ENCODE measurements around the gene OTOP2. TPM values are rescaled to one million over a fixed set of nuclear protein-coding genes. Genes with fewer than 3 reads are reported as not detected.
A peak's percentile ranks its signal among the peaks of the same experiment; 100 is the strongest.

The OTOP2 gene
- total and polyA plus RNA-seq, 4 donors = 0.25 TPM; not detected in 3

- Histone ChIP-seq H3K9me3 (ENCODE audit: control insufficient read depth, low read length) (no peaks in the 10 kb centered on the region), H3K27ac (ENCODE audit: low read depth in 1 of 2, low read length in 2 of 2) (no peak overlapping the region), H3K27me3 (ENCODE audit: control insufficient read depth in 1 of 2, insufficient read depth in 2 of 2, low read length in 1 of 2) (no peaks in the 10 kb centered on the region), H3K4me1 (ENCODE audit: control insufficient read depth in 1 of 2, insufficient read depth in 2 of 2, low read length in 2 of 2) (no peaks in the 10 kb centered on the region), H3K4me3 (ENCODE audit: low read length in 2 of 2) (no peak overlapping the region), H3K36me3 (ENCODE audit: control insufficient read depth in 1 of 2, insufficient read depth in 2 of 2, low read length in 1 of 2) (no peaks in the 10 kb centered on the region)
- intact Hi-C loops (cut with DNase I) = no loop called here
- WGBS, 2 donors = 53 to 56% methylated on average over 3 of the region's 3 CpGs
- DNase-seq (no peak), ATAC-seq (ENCODE audit: low FRiP score) (no peak)
These were observed 11.0 kb downstream of the OTOP2 start for GRCh38 chr17:74935048-74935447.

GRCh38 chr17:74935585-74936469 lies 11.8 kb downstream of the OTOP2 start, which contains the start of gene OTOP3:
TSS of gene OTOP3 (plus strand) at chr17:74935898. CDS start at chr17:74935922, 24 bp downstream.
- ATAC-seq (ENCODE audit: low FRiP score) (peak; percentile 34), DNase-seq (no peak)
- no peaks in the 10 kb centered on the region for H3K4me1 ChIP-seq (ENCODE audit: control insufficient read depth in 1 of 2, insufficient read depth in 2 of 2, low read length in 2 of 2)
- no peak within 1 kb of the TSS for H3K27ac ChIP-seq (ENCODE audit: low read depth in 1 of 2, low read length in 2 of 2)
- no peaks in the 10 kb centered on the region for H3K36me3 ChIP-seq (ENCODE audit: control insufficient read depth in 1 of 2, insufficient read depth in 2 of 2, low read length in 1 of 2)
- 2 to 3% methylated on average over 72 to 78 of the region's 78 CpGs for WGBS, 2 donors
- intact Hi-C loops (cut with DNase I) = no loop called here
- H3K27me3 ChIP-seq (ENCODE audit: control insufficient read depth in 1 of 2, insufficient read depth in 2 of 2, low read length in 1 of 2) = no peaks in the 10 kb centered on the region
- no peaks in the 10 kb centered on the region for H3K9me3 ChIP-seq (ENCODE audit: control insufficient read depth, low read length)
- no peak within 1 kb of the TSS for H3K4me3 ChIP-seq (ENCODE audit: low read length in 2 of 2)

GRCh38 chr17:74936470-74936799 lies 12.4 kb downstream of the OTOP2 start:
- peak; percentile 23 for ATAC-seq (ENCODE audit: low FRiP score)
- 14 to 15% methylated on average over 12 of the region's 12 CpGs for WGBS, 2 donors
- Histone ChIP-seq H3K27me3 (ENCODE audit: control insufficient read depth in 1 of 2, insufficient read depth in 2 of 2, low read length in 1 of 2) (no peaks in the 10 kb centered on the region), H3K4me3 (ENCODE audit: low read length in 2 of 2) (no peak overlapping the region), H3K27ac (ENCODE audit: low read depth in 1 of 2, low read length in 2 of 2) (no peak overlapping the region), H3K36me3 (ENCODE audit: control insufficient read depth in 1 of 2, insufficient read depth in 2 of 2, low read length in 1 of 2) (no peaks in the 10 kb centered on the region), H3K4me1 (ENCODE audit: control insufficient read depth in 1 of 2, insufficient read depth in 2 of 2, low read length in 2 of 2) (no peaks in the 10 kb centered on the region), H3K9me3 (ENCODE audit: control insufficient read depth, low read length) (no peaks in the 10 kb centered on the region)
- intact Hi-C loops (cut with DNase I) = no loop called here
- no peak for DNase-seq

- Histone ChIP-seq H3K36me3 (ENCODE audit: control insufficient read depth in 1 of 2, insufficient read depth in 2 of 2, low read length in 1 of 2) (no peaks in the 10 kb centered on the region), H3K9me3 (ENCODE audit: control insufficient read depth, low read length) (no peaks in the 10 kb centered on the region), H3K27me3 (ENCODE audit: control insufficient read depth in 1 of 2, insufficient read depth in 2 of 2, low read length in 1 of 2) (no peaks in the 10 kb centered on the region), H3K27ac (ENCODE audit: low read depth in 1 of 2, low read length in 2 of 2) (no peak overlapping the region), H3K4me3 (ENCODE audit: low read length in 2 of 2) (no peak overlapping the region), H3K4me1 (ENCODE audit: control insufficient read depth in 1 of 2, insufficient read depth in 2 of 2, low read length in 2 of 2) (no peaks in the 10 kb centered on the region)
- DNase-seq (no peak), ATAC-seq (ENCODE audit: low FRiP score) (no peak)
- WGBS, 2 donors = 47% methylated on average over 11 of the region's 11 CpGs
- intact Hi-C loops (cut with DNase I) = no loop called here
These were observed 13.3 kb downstream of the OTOP2 start for GRCh38 chr17:74937064-74938051.

GRCh38 chr17:74938194-74938950 lies 14.3 kb downstream of the OTOP2 start:
- Histone ChIP-seq H3K27ac (ENCODE audit: low read depth in 1 of 2, low read length in 2 of 2) (no peak overlapping the region), H3K9me3 (ENCODE audit: control insufficient read depth, low read length) (no peaks in the 10 kb centered on the region), H3K27me3 (ENCODE audit: control insufficient read depth in 1 of 2, insufficient read depth in 2 of 2, low read length in 1 of 2) (no peaks in the 10 kb centered on the region), H3K4me1 (ENCODE audit: control insufficient read depth in 1 of 2, insufficient read depth in 2 of 2, low read length in 2 of 2) (no peaks in the 10 kb centered on the region), H3K4me3 (ENCODE audit: low read length in 2 of 2) (no peak overlapping the region), H3K36me3 (ENCODE audit: control insufficient read depth in 1 of 2, insufficient read depth in 2 of 2, low read length in 1 of 2) (no peaks in the 10 kb centered on the region)
- intact Hi-C loops (cut with DNase I) = no loop called here
- 52 to 61% methylated on average over 8 of the region's 8 CpGs for WGBS, 2 donors
- ATAC-seq (ENCODE audit: low FRiP score) (no peak), DNase-seq (no peak)

- no peak for DNase-seq
- ATAC-seq (ENCODE audit: low FRiP score) = no peak
- WGBS, 2 donors = 48 to 49% methylated on average over 8 of the region's 8 CpGs
- Histone ChIP-seq H3K27ac (ENCODE audit: low read depth in 1 of 2, low read length in 2 of 2) (no peak overlapping the region), H3K9me3 (ENCODE audit: control insufficient read depth, low read length) (no peaks in the 10 kb centered on the region), H3K4me3 (ENCODE audit: low read length in 2 of 2) (no peak overlapping the region), H3K4me1 (ENCODE audit: control insufficient read depth in 1 of 2, insufficient read depth in 2 of 2, low read length in 2 of 2) (no peaks in the 10 kb centered on the region), H3K36me3 (ENCODE audit: control insufficient read depth in 1 of 2, insufficient read depth in 2 of 2, low read length in 1 of 2) (no peaks in the 10 kb centered on the region), H3K27me3 (ENCODE audit: control insufficient read depth in 1 of 2, insufficient read depth in 2 of 2, low read length in 1 of 2) (no peaks in the 10 kb centered on the region)
- intact Hi-C loops (cut with DNase I) = no loop called here
These were observed 15.5 kb downstream of the OTOP2 start for GRCh38 chr17:74939534-74939933.

GRCh38 chr17:74941128-74941725 lies 17.2 kb downstream of the OTOP2 start:
- H3K4me3 ChIP-seq (ENCODE audit: low read length in 2 of 2) = no peak overlapping the region
- H3K9me3 ChIP-seq (ENCODE audit: control insufficient read depth, low read length) = no peaks in the 10 kb centered on the region
- 77 to 78% methylated on average over 21 of the region's 21 CpGs for WGBS, 2 donors
- no peaks in the 10 kb centered on the region for H3K36me3 ChIP-seq (ENCODE audit: control insufficient read depth in 1 of 2, insufficient read depth in 2 of 2, low read length in 1 of 2)
- no peaks in the 10 kb centered on the region for H3K27me3 ChIP-seq (ENCODE audit: control insufficient read depth in 1 of 2, insufficient read depth in 2 of 2, low read length in 1 of 2)
- intact Hi-C loops (cut with DNase I) = no loop called here
- no peaks in the 10 kb centered on the region for H3K4me1 ChIP-seq (ENCODE audit: control insufficient read depth in 1 of 2, insufficient read depth in 2 of 2, low read length in 2 of 2)
- H3K27ac ChIP-seq (ENCODE audit: low read depth in 1 of 2, low read length in 2 of 2) = no peak overlapping the region
- DNase-seq = no peak
- ATAC-seq (ENCODE audit: low FRiP score) = no peak

All from aorta (tissue), 5 donors.